ENCODE measurements around the gene UBE2Z.

DNA sequence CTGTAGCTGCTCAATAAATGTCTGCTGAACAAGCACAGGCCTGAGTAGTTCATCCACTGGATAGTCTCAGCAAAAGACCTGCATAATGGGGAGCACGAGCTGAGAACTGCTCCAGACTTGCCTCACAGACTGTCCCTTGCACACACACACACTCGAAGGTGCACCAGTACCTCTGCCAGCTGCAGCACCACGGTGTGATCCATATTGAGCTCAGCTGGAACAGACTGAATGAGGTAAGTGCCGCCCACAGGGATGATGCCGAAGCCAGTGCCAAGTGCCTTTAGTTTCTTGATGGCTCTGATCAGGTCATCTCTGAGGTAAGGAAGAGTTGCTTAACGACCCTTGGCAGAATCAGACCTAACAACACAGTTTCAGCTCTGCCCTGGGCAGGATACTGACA, 24.8 kb downstream of the UBE2Z start:
- TF ChIP-seq, protein P1, sequence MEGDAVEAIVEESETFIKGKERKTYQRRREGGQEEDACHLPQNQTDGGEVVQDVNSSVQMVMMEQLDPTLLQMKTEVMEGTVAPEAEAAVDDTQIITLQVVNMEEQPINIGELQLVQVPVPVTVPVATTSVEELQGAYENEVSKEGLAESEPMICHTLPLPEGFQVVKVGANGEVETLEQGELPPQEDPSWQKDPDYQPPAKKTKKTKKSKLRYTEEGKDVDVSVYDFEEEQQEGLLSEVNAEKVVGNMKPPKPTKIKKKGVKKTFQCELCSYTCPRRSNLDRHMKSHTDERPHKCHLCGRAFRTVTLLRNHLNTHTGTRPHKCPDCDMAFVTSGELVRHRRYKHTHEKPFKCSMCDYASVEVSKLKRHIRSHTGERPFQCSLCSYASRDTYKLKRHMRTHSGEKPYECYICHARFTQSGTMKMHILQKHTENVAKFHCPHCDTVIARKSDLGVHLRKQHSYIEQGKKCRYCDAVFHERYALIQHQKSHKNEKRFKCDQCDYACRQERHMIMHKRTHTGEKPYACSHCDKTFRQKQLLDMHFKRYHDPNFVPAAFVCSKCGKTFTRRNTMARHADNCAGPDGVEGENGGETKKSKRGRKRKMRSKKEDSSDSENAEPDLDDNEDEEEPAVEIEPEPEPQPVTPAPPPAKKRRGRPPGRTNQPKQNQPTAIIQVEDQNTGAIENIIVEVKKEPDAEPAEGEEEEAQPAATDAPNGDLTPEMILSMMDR (conservative IDR thresholded peaks at IDR 0.05; ENCODE audit: low read depth, low read length): no peak
- no peak for TF ChIP-seq POLR2A (IDR thresholded peaks at IDR 0.05; ENCODE audit: low read depth, low read length)
- TF ChIP-seq, protein P2, sequence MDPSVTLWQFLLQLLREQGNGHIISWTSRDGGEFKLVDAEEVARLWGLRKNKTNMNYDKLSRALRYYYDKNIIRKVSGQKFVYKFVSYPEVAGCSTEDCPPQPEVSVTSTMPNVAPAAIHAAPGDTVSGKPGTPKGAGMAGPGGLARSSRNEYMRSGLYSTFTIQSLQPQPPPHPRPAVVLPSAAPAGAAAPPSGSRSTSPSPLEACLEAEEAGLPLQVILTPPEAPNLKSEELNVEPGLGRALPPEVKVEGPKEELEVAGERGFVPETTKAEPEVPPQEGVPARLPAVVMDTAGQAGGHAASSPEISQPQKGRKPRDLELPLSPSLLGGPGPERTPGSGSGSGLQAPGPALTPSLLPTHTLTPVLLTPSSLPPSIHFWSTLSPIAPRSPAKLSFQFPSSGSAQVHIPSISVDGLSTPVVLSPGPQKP (IDR thresholded peaks at IDR 0.05; ENCODE audit: borderline replicate concordance, low read depth, low read length): no peak
- no peak for TF ChIP-seq BHLHE40 (IDR thresholded peaks at IDR 0.05; ENCODE audit: low read depth, low read length)
- TF ChIP-seq SMC3 (IDR thresholded peaks at IDR 0.05; ENCODE audit: low read depth, low read length): no peak
- TF ChIP-seq MAFK (IDR thresholded peaks at IDR 0.05; ENCODE audit: low read depth, low read length): no peak

Data from IMR-90 (cell line).